RWPE1 (cell line): ENCODE measurements around the gene SSBP3.

Experiments used
- CTCF ChIA-PET: fragments of 350-600 bp; sonication (Branson Sonifier 250); formaldehyde crosslinking; extraction: SDS; loops from one replicate; lab custom pipeline; 2021; lab: Yijun Ruan, JAX
- POLR2A ChIA-PET: fragments of 400-600 bp; formaldehyde crosslinking; extraction: SDS; loops from one replicate; lab custom pipeline; 2020; ENCODE audit warnings: antibody characterized with exemption; ENCODE audit not compliant: low non-redundant PET; lab: Yijun Ruan, JAX
- DNase-seq: peaks from one replicate; pipeline ENCODE4 v3.0.0; 2012; ENCODE audit warnings: low spot score
- H3K27ac ChIP-seq: fragments of 450-650 bp; 2 replicates; pipeline ENCODE4 v1.5.1; 2017
- CTCF ChIP-seq: fragments of 450-650 bp; conservative IDR thresholded peaks from 2 replicates; pipeline ENCODE4 v1.5.1; 2017; ENCODE audit warnings: low read depth, mild to moderate bottlenecking

SSBP3 gene

GRCh38 chr1:54437783-54438182 lies 31.6 kb upstream of the SSBP3 start:
- DNase-seq = no peak
- no peak for TF ChIP-seq CTCF
- ChIA-PET POLR2A (no interaction called here), CTCF (interaction anchor here (0.6 kb wide), 1 partner anchor 62 kb away, joined by 3 read pairs; no protein-coding TSS in a partner anchor)
- no peak overlapping the region for H3K27ac ChIP-seq

- DNase-seq = no peak
- no peak for TF ChIP-seq CTCF
- H3K27ac ChIP-seq = no peak overlapping the region
- POLR2A ChIA-PET = no interaction called here
- CTCF ChIA-PET = no interaction called here
Measured at GRCh38 chr1:54436826-54437225, 30.6 kb upstream of the SSBP3 start.

- ChIA-PET POLR2A (no interaction called here), CTCF (interaction anchor here (0.7 kb wide), 2 partner anchors 24 to 97 kb away, joined by 3 read pairs; no protein-coding TSS in a partner anchor)
- no peak overlapping the region for H3K27ac ChIP-seq
- DNase-seq = no peak
- no peak for TF ChIP-seq CTCF
Measured at GRCh38 chr1:54429838-54430237, 23.6 kb upstream of the SSBP3 start.

GRCh38 chr1:54428837-54429518 lies 22.8 kb upstream of the SSBP3 start:
- no peak for DNase-seq
- no peak for TF ChIP-seq CTCF
- POLR2A ChIA-PET = no interaction called here
- H3K27ac ChIP-seq = no peak overlapping the region
- CTCF ChIA-PET = interaction anchor here (0.6 to 0.7 kb wide), 4 partner anchors 13 to 98 kb away, joined by 3 read pairs; no protein-coding TSS in a partner anchor

GRCh38 chr1:54425152-54425584 lies 19.0 kb upstream of the SSBP3 start:
- ChIA-PET CTCF (interaction anchor here (0.6 to 0.7 kb wide), 4 partner anchors 116 to 639 kb away, joined by 3 to 4 read pairs (median 3); no protein-coding TSS in a partner anchor), POLR2A (no interaction called here)
- no peak for DNase-seq
- TF ChIP-seq CTCF = no peak
- no peak overlapping the region for H3K27ac ChIP-seq

GRCh38 chr1:54424398-54424797 lies 18.2 kb upstream of the SSBP3 start:
- ChIA-PET POLR2A (no interaction called here), CTCF (interaction anchor here (0.6 kb wide), 1 partner anchor 556 kb away, joined by 3 read pairs; no protein-coding TSS in a partner anchor)
- no peak overlapping the region for H3K27ac ChIP-seq
- TF ChIP-seq CTCF = no peak
- no peak for DNase-seq
